ENCODE data around the gene ZCCHC14.
"Not testable (repeated sequence)": the region's sequence is repeated elsewhere in the genome, so short reads cannot be mapped to it uniquely, and the experiment has no call there.

The ZCCHC14 gene

GRCh38 chr16:87523605-87524004 lies 30.8 kb upstream of the ZCCHC14 start:
- DNase-seq, result not testable (repeated sequence)

DNA sequence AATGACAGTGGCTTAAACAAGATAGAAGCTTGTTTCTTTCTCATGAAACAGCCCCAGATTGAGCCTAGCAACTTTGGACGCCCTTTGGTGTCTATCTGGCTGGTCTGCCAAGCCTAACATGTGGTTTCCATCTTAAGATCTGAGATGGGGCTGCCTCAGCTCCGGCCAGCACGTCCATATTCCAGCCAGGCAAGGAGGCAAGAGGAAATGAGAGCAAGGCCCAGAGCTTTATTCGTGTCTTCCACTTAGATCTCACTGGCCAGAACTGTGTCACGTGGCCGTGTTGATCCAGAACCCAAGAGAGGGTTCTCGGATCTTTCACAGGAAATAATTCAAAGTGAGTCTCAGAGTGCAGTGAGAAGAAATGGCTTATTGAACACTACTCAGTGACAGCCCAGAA lies 28.9 kb upstream of the ZCCHC14 start:
- not testable (repeated sequence) for DNase-seq

DNA sequence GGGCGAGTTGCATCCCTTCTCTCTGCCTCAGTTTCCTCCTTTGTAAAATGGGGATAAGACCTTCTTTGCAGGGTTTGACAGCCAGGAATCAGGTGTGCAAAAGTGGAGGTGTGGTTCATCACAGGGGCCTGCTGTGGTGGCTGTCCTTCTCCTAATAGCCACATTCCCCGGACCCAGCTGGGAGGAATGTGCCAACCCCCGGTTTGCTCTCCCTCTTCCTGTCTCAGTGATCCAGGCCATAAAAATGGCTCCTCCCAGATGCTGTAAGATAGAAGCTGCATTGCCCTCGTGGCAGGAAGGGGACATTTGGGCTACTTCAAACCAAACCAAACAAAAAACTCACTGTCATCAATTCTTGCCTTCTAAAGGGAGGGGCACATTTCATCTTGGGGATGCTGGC lies 26.3 kb upstream of the ZCCHC14 start:
- not testable (repeated sequence) for DNase-seq

- DNase-seq, result not testable (repeated sequence)
These were observed 25.7 kb upstream of the ZCCHC14 start for GRCh38 chr16:87518430-87519051.

GRCh38 chr16:87517610-87518429 lies 25.0 kb upstream of the ZCCHC14 start:
- not testable (repeated sequence) for DNase-seq

GRCh38 chr16:87516361-87516760 lies 23.5 kb upstream of the ZCCHC14 start:
- DNase-seq, result no peak

- no peak for DNase-seq
These were observed 22.9 kb upstream of the ZCCHC14 start for GRCh38 chr16:87515475-87516330.

DNA sequence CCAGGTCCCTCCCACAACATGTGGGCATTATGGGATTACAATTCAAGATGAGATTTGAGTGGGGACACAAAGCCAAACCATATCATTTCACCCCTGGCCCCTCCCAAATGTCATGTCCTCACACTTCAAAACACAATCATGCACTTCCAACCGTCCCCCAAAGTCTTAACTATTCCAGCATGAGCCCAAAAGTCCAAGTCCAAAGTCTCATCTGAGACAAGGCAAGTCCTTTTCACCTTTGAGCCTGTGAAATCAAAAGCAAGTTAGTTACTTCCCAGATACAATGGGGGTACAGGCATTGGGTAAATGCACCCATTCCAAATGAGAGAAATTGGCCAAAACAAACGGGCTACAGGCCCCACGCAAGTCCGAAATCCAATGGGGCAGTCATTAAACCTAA lies 17.0 kb upstream of the ZCCHC14 start:
- not testable (repeated sequence) for DNase-seq

GRCh38 chr16:87507351-87508069 lies 14.7 kb upstream of the ZCCHC14 start:
- no peak for DNase-seq

DNA sequence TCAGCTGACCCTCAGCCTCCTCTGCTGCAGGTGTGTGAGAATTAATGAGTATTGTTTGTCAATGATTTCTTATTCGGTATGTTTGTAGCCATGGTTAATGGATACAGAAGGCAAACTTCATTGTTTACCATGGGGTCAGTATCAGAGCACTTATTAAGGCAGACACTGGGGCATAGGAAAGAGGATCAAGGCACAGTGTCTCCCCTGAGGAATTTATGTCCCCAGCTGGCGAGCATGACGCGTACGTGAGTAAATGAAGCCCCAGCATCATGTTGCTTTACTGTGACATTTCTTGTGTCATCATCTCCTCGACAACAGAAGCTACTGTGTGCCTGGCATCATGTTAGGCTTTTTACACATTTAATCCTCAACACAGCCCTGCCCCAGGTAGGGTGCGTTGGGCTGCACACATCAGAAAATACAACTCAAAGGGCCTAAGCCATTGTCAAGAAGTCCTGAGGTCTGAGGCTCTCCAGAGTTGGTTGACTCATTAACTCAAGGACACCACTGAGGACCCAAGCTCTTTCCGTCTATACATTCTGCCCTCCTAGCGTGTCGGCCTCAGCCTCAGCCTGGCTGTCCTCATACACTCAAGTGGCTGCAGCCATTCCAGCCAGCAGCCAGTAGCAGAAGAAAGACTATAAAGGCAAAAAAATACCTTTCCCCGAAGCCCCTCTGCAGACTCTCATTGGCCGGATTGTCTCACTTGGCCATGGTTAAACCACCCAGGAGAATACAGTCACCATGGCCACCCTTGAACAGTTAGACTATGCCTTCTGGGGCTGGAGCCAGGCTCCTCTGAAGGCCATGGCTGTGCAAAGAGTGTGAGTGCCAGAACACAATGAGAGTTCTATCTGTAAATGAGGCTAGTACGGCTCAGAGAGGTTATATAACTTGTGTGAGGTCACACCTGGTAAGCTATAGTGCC lies 13.9 kb upstream of the ZCCHC14 start:
- no peak for DNase-seq

GRCh38 chr16:87505834-87506233 lies 13.0 kb upstream of the ZCCHC14 start:
- no peak for DNase-seq

DNA sequence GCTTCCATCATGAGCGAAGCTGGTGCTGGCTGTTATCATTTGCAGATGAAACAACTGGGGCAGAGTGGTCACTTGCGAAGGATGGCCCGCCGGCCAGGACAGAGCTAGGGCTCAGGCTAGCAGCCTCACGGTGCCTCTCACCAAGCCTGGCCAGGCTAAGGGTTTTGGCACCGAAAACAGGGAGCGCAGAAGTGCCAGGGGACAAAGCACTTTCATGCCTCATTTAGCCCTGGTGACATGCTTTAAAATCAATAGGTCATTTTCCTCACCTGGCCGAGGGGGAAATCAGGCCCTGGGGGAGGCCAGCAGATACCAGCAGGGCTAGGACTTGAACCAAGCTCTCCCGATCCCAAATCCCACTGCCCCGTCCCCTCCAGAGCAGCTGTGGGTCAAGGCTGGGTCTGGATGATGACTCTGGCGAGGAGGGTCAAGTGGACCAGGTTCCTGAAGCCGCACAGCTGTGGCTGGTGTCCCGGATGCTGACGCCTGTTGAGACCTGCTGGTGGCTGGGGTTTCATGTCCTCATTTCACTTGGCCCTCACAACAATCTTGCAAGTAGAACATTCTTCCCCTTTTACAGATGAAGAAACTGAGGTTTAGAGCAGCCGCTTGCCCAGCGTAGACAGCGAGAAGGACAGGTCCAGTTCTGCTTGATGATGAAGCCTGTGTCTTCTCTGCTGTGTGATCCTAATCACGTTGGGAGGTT lies 10.6 kb upstream of the ZCCHC14 start:
- DNase-seq, result not testable (repeated sequence)

DNA sequence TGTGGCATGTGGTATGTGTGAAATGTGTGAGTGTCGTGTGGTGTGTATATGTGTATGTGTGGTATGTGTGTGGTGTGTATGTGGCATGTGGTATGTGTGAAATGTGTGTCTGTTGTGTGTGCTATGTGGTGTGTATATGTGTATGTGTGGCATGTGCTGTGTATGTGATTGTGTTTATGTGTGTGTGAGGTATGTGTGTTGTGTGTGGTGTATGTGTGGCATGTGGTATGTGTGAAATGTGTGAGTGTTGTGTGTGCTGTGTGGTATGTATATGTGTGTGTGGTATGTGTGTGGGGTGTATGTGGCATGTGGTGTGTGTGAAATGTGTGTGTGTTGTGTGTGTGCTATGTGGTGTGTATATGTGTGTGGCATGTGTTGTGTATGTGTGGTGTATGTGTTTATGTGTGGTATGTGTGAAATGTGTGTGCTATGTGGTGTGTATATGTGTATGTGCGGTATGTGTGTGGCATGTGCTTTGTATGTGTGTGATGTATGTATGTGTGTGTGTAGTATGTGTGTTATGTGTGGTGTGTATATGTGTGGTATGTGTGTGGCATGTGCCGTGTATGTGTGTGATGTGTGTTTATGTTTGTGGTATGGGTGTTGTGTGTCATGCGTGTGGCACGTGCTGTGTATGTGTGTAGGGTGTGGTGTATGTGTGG lies 9.6 kb upstream of the ZCCHC14 start:
- no peak for DNase-seq

- no peak for DNase-seq
These were observed 8.3 kb upstream of the ZCCHC14 start for GRCh38 chr16:87501117-87501516.

DNA sequence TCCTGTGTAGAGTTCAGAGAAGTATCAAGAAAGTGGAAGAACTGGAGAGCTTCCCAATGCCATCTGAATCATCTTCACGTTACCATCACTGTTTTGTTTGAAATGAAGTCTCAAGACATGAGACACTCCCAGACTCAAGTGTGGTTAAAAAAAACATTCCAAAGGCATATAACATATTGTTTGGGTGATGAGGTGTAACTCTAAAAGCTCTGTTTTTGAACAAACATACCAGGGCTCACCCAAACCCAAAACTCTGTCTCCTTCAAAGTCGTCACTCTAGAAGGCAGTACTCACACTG lies 6.3 kb upstream of the ZCCHC14 start:
- DNase-seq, result no peak

DNA sequence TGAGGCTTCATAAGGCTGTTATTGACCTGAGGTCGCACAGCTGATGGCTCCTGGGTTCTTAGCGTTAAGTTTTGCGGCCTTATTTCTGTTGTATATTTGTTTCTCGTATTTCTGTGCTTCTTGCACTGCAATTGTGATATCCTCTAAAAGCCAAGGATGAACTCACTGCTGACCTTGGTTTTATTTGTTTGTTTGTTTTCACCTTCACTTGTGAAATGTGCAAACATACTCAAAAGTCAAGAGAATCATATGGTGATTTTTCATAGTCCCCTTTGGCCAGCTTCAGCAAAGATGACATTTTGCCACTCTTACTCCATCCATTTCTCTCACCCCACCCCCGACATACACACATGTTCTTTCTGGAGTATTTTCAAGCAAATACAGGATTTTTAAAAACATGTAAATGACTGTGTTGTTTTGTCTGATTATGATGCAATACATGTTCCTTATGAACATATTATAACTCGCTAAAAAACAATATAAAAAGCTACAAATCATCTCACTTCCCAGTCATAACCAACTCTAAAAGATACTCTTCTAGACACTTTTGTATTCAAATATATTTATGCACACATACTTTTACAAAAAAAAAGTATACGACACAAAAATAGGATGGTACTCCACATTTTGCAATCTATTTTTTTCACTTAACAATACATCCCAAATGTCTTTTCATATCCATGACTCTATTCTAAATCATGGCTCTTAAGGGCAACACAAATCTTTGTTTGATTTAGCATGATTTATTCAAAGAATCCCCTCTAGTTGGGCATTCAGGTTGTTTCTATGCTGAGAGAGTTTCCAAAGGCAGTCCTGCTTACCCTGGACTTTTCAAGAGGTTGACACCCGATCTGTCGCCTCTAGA lies 5.7 kb upstream of the ZCCHC14 start:
- no peak for DNase-seq

- not testable (repeated sequence) for DNase-seq
These were observed 5.0 kb upstream of the ZCCHC14 start for GRCh38 chr16:87497767-87498290.

- not testable (repeated sequence) for DNase-seq
These were observed 4.4 kb upstream of the ZCCHC14 start for GRCh38 chr16:87497023-87497766.

DNA sequence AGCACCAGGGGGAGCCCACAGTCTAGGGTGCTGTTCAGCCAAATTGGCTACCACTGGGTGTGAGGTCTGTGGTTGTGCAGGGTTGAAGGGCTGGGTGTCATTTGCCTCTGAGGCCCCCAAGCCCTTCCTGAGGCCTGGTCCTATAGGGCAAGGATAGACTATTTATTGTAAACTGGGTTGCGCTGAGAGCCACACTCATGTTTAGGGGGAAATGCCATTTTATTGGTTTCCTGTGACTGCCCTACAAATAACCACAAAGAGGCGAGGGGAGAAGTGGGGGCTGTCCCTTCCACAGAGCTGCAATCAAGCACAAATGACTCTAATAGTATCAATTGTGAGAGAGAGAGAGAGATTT lies 3.6 kb upstream of the ZCCHC14 start:
- peak; percentile 36 for DNase-seq
